ENCODE data around the gene NKTR.

The NKTR gene

GRCh38 chr3:42649783-42650182 lies 49.3 kb downstream of the NKTR start:
- Mint-ChIP-seq H3K4me1 (peaks cover 15 to 27% of the 10 kb centered on the region in 2 donors), H3K27me3 (peaks cover 20 to 22% of the 10 kb centered on the region in 2 donors), H3K27ac (peak overlapping the region; percentile 27), H3K4me3 (no peak overlapping the region), H3K9me3 (no peaks in the 10 kb centered on the region), H3K36me3 (peaks cover 24 to 31% of the 10 kb centered on the region in 2 donors)
- ATAC-seq (replicated peaks) (no peak), DNase-seq (no peak)

- Mint-ChIP-seq H3K27me3 (peaks cover 20 to 22% of the 10 kb centered on the region in 2 donors), H3K36me3 (peaks cover 16 to 24% of the 10 kb centered on the region in 2 donors), H3K4me1 (peaks cover 15 to 27% of the 10 kb centered on the region in 2 donors), H3K4me3 (no peak overlapping the region), H3K9me3 (no peaks in the 10 kb centered on the region), H3K27ac (no peak overlapping the region)
- ATAC-seq (replicated peaks): no peak
- no peak for DNase-seq
Measured at GRCh38 chr3:42651248-42652091, 51.0 kb downstream of the NKTR start.

GRCh38 chr3:42652251-42652610 lies 51.7 kb downstream of the NKTR start:
- Mint-ChIP-seq H3K4me3 (no peak overlapping the region), H3K27ac (no peak overlapping the region), H3K36me3 (peaks cover 11 to 18% of the 10 kb centered on the region in 2 donors), H3K4me1 (peaks cover 15 to 27% of the 10 kb centered on the region in 2 donors), H3K27me3 (peaks cover 20 to 22% of the 10 kb centered on the region in 2 donors), H3K9me3 (no peaks in the 10 kb centered on the region)
- DNase-seq (no peak), ATAC-seq (replicated peaks) (no peak)

- H3K4me3 Mint-ChIP-seq: peak overlapping the region; percentile 87 to 90
- peak; percentile 61 to 66 for ATAC-seq (replicated peaks)
- peaks cover 20 to 22% of the 10 kb centered on the region in 2 donors for H3K27me3 Mint-ChIP-seq
- H3K36me3 Mint-ChIP-seq: peaks cover 9 to 16% of the 10 kb centered on the region in 2 donors
- H3K4me1 Mint-ChIP-seq: peaks cover 15 to 27% of the 10 kb centered on the region in 2 donors
- no peak for DNase-seq
- H3K27ac Mint-ChIP-seq: no peak overlapping the region
- no peaks in the 10 kb centered on the region for H3K9me3 Mint-ChIP-seq
Measured at GRCh38 chr3:42652611-42653302, 52.3 kb downstream of the NKTR start.

- peaks cover 6 to 12% of the 10 kb centered on the region in 2 donors for H3K36me3 Mint-ChIP-seq
- H3K27me3 Mint-ChIP-seq: peaks cover 20 to 22% of the 10 kb centered on the region in 2 donors
- no peak overlapping the region for H3K27ac Mint-ChIP-seq
- peaks cover 15 to 27% of the 10 kb centered on the region in 2 donors for H3K4me1 Mint-ChIP-seq
- no peaks in the 10 kb centered on the region for H3K9me3 Mint-ChIP-seq
- ATAC-seq (replicated peaks): no peak
- peak overlapping the region; percentile 87 to 90 for H3K4me3 Mint-ChIP-seq
- DNase-seq: no peak
Measured at GRCh38 chr3:42653303-42653559, 52.7 kb downstream of the NKTR start.

- Mint-ChIP-seq H3K4me1 (peaks cover 15 to 30% of the 10 kb centered on the region in 2 donors), H3K9me3 (no peaks in the 10 kb centered on the region), H3K4me3 (peak within 1 kb of the TSS; percentile 87 to 90), H3K27ac (peak within 1 kb of the TSS; percentile 83), H3K36me3 (peaks cover 6 to 10% of the 10 kb centered on the region in 2 donors), H3K27me3 (peaks cover 20 to 22% of the 10 kb centered on the region in 2 donors)
- ATAC-seq (replicated peaks): peak; percentile 2 to 11
- DNase-seq: no peak
Measured at GRCh38 chr3:42653560-42654330, 53.3 kb downstream of the NKTR start, which contains the start of gene ZBTB47. ZBTB47 (plus strand) TSS chr3:42653697; CDS start chr3:42658356, 4,659 bp downstream.

- Mint-ChIP-seq H3K4me3 (peak overlapping the region in 1 of 2 donors; percentile 58), H3K36me3 (peaks cover 2% of the 10 kb centered on the region in 2 donors), H3K9me3 (no peaks in the 10 kb centered on the region), H3K27ac (no peak overlapping the region), H3K27me3 (peaks cover 20 to 22% of the 10 kb centered on the region in 2 donors), H3K4me1 (peaks cover 15 to 33% of the 10 kb centered on the region in 2 donors)
- DNase-seq (no peak), ATAC-seq (replicated peaks) (peak; percentile 44 to 59)
Measured at GRCh38 chr3:42654331-42655201, 54.1 kb downstream of the NKTR start.

GRCh38 chr3:42655331-42655888 lies 54.9 kb downstream of the NKTR start:
- Mint-ChIP-seq H3K4me3 (peak overlapping the region; percentile 8 to 58), H3K27me3 (peaks cover 20 to 22% of the 10 kb centered on the region in 2 donors), H3K36me3 (no peaks in the 10 kb centered on the region), H3K9me3 (no peaks in the 10 kb centered on the region), H3K27ac (no peak overlapping the region), H3K4me1 (peaks cover 14 to 33% of the 10 kb centered on the region in 2 donors)
- DNase-seq: no peak
- no peak for ATAC-seq (replicated peaks)

- peak overlapping the region; percentile 44 for H3K27ac Mint-ChIP-seq
- no peak for DNase-seq
Measured at GRCh38 chr3:42655980-42656679, 55.6 kb downstream of the NKTR start.

GRCh38 chr3:42656680-42657610 lies 56.5 kb downstream of the NKTR start:
- H3K36me3 Mint-ChIP-seq: no peaks in the 10 kb centered on the region
- H3K4me3 Mint-ChIP-seq: no peak overlapping the region
- DNase-seq (no peak), ATAC-seq (replicated peaks) (no peak)
- H3K4me1 Mint-ChIP-seq: peaks cover 13 to 27% of the 10 kb centered on the region in 2 donors
- H3K27me3 Mint-ChIP-seq: peaks cover 19 to 21% of the 10 kb centered on the region in 2 donors
- H3K27ac Mint-ChIP-seq: no peak overlapping the region
- no peaks in the 10 kb centered on the region for H3K9me3 Mint-ChIP-seq

More at GRCh38 chr3:42655980-42656679, 55.6 kb downstream of the NKTR start:
- H3K27me3 Mint-ChIP-seq: peaks cover 20 to 22% of the 10 kb centered on the region in 2 donors
- H3K4me1 Mint-ChIP-seq: peaks cover 14 to 33% of the 10 kb centered on the region in 2 donors
- no peaks in the 10 kb centered on the region for H3K9me3 Mint-ChIP-seq
- H3K4me3 Mint-ChIP-seq: no peak overlapping the region
- no peaks in the 10 kb centered on the region for H3K36me3 Mint-ChIP-seq
- ATAC-seq (replicated peaks): no peak

- H3K36me3 Mint-ChIP-seq: no peaks in the 10 kb centered on the region
- peaks cover 8 to 20% of the 10 kb centered on the region in 2 donors for H3K4me1 Mint-ChIP-seq
- no peaks in the 10 kb centered on the region for H3K9me3 Mint-ChIP-seq
- H3K27me3 Mint-ChIP-seq: peaks cover 12 to 13% of the 10 kb centered on the region in 2 donors
- ATAC-seq (replicated peaks) (no peak), DNase-seq (no peak)
- no peak overlapping the region for H3K4me3 Mint-ChIP-seq
- no peak overlapping the region for H3K27ac Mint-ChIP-seq
Measured at GRCh38 chr3:42657675-42658074, 57.2 kb downstream of the NKTR start.

Measured in stimulated activated naive B cell treated with anti-CD40 and anti-IgM and Interleukin-4, amounts not matched to agents 10 μg/mL and 1 μg/mL and 100 μg/mL, for 72 hours (primary cell).